H9 (cell line): ENCODE data around the gene ZNF230. TPM values are rescaled to one million over a fixed set of nuclear protein-coding genes. Genes with fewer than 3 reads are reported as not detected.

Experiments used
- DNase-seq: peaks from one replicate; pipeline ENCODE4 v3.0.0-alpha.2; 2017
- H2AFZ ChIP-seq: one replicate; pipeline ENCODE4 v1.6.1; 2013; ENCODE audit warnings: mild to moderate bottlenecking, low read length, control low read depth, moderate library complexity
- H2AK5ac ChIP-seq: 2 replicates; pipeline ENCODE4 v1.6.1; 2013; ENCODE audit warnings: low read length, control low read depth, mixed read lengths; ENCODE audit not compliant: insufficient read length
- H2BK120ac ChIP-seq: one replicate; pipeline ENCODE4 v1.6.1; 2013; ENCODE audit warnings: low read depth, mild to moderate bottlenecking, low read length, control low read depth, inconsistent platforms; ENCODE audit not compliant: poor library complexity, severe bottlenecking
- H2BK12ac ChIP-seq: 2 replicates; pipeline ENCODE4 v1.6.1; 2013; ENCODE audit warnings: low read length, control low read depth, mixed read lengths, low read depth; ENCODE audit not compliant: insufficient read length
- H2BK15ac ChIP-seq: 2 replicates; pipeline ENCODE4 v1.6.1; 2013; ENCODE audit warnings: low read depth, low read length, control low read depth
- H2BK20ac ChIP-seq: one replicate; pipeline ENCODE4 v1.6.1; 2013; ENCODE audit warnings: low read depth, mild to moderate bottlenecking, low read length, control low read depth, inconsistent platforms; ENCODE audit not compliant: poor library complexity, severe bottlenecking
- H2BK5ac ChIP-seq: 2 replicates; pipeline ENCODE4 v1.6.1; 2013; ENCODE audit warnings: low read length, control low read depth, mixed read lengths; ENCODE audit not compliant: insufficient read length
- H3K14ac ChIP-seq: 2 replicates; pipeline ENCODE4 v1.6.1; 2013; ENCODE audit warnings: low read length, control low read depth; ENCODE audit not compliant: insufficient read depth
- H3K18ac ChIP-seq: 2 replicates; pipeline ENCODE4 v1.6.1; 2013; ENCODE audit warnings: low read depth, mild to moderate bottlenecking, mixed read lengths, low read length, control low read depth; ENCODE audit not compliant: insufficient read length
- H3K23ac ChIP-seq: 2 replicates; pipeline ENCODE4 v1.6.1; 2013; ENCODE audit warnings: low read length, control low read depth, mixed read lengths, low read depth; ENCODE audit not compliant: insufficient read length
- H3K23me2 ChIP-seq: 2 replicates; pipeline ENCODE4 v1.6.1; 2013; ENCODE audit warnings: low read depth, mild to moderate bottlenecking, mixed read lengths, low read length, control low read depth; ENCODE audit not compliant: insufficient read length, poor library complexity, severe bottlenecking
- H3K27ac ChIP-seq: 2 replicates; pipeline ENCODE4 v1.5.1; 2013; ENCODE audit warnings: low read length, control low read depth, mixed read lengths, low read depth; ENCODE audit not compliant: insufficient read length
- H3K27me3 ChIP-seq: 2 replicates; pipeline ENCODE4 v1.6.1; 2013; ENCODE audit warnings: low read length, control low read depth, inconsistent platforms; ENCODE audit not compliant: insufficient read depth
- H3K4ac ChIP-seq: 2 replicates; pipeline ENCODE4 v1.6.1; 2013; ENCODE audit warnings: low read depth, mild to moderate bottlenecking, control low read depth, inconsistent platforms, low read length, moderate library complexity
- H3K4me1 ChIP-seq: 2 replicates; pipeline ENCODE4 v1.6.1; 2013; ENCODE audit warnings: low read length, control low read depth, inconsistent platforms; ENCODE audit not compliant: insufficient read depth
- H3K4me2 ChIP-seq: 2 replicates; pipeline ENCODE4 v1.6.1; 2013; ENCODE audit warnings: low read length, control low read depth, mixed read lengths; ENCODE audit not compliant: insufficient read length, insufficient read depth
- H3K56ac ChIP-seq: 2 replicates; pipeline ENCODE4 v1.6.1; 2013; ENCODE audit warnings: low read depth, mild to moderate bottlenecking, mixed read lengths, low read length, control low read depth; ENCODE audit not compliant: insufficient read length
- H3K79me1 ChIP-seq: 2 replicates; pipeline ENCODE4 v1.6.1; 2013; ENCODE audit warnings: low read depth, mild to moderate bottlenecking, moderate library complexity, low read length, control low read depth, inconsistent platforms; ENCODE audit not compliant: insufficient read depth, poor library complexity, severe bottlenecking
- H3K79me2 ChIP-seq: 2 replicates; pipeline ENCODE4 v1.6.1; 2013; ENCODE audit warnings: low read length, control low read depth, inconsistent platforms; ENCODE audit not compliant: insufficient read depth
- H3K9ac ChIP-seq: 2 replicates; pipeline ENCODE4 v1.6.1; 2013; ENCODE audit warnings: low read length, control low read depth, mixed read lengths; ENCODE audit not compliant: insufficient read length; ENCODE audit errors: extremely low read depth
- H3K9me3 ChIP-seq: one replicate; pipeline ENCODE4 v1.6.1; 2013; ENCODE audit warnings: low read depth, low read length, inconsistent platforms; ENCODE audit not compliant: control insufficient read depth
- H3T11ph ChIP-seq: one replicate; pipeline ENCODE4 v1.6.1; 2013; ENCODE audit warnings: mild to moderate bottlenecking, low read length, control low read depth, inconsistent platforms
- H4K20me1 ChIP-seq: one replicate; pipeline ENCODE4 v1.6.1; 2013; ENCODE audit not compliant: control insufficient read depth, insufficient read length, insufficient read depth
- H4K5ac ChIP-seq: 2 replicates; pipeline ENCODE4 v1.6.1; 2013; ENCODE audit warnings: low read depth, mild to moderate bottlenecking, mixed read lengths, low read length, control low read depth; ENCODE audit not compliant: insufficient read length
- H4K8ac ChIP-seq: replicated peaks from 2 replicates; pipeline ENCODE4 v1.6.1; 2013; ENCODE audit warnings: low read length, control low read depth, mixed read lengths, low read depth; ENCODE audit not compliant: insufficient read length
- H4K91ac ChIP-seq: 2 replicates; pipeline ENCODE4 v1.6.1; 2013; ENCODE audit warnings: low read depth, mild to moderate bottlenecking, moderate library complexity, mixed read lengths, low read length, control low read depth; ENCODE audit not compliant: insufficient read length
- H3K27ac Mint-ChIP-seq, 3 experiments: 2 replicates in 2 of 3; 3 replicates in 1 of 3; pipeline ENCODE4 v1.8.0; 2020 to 2021; ENCODE audit warnings: mixed read lengths in 3 of 3, mild to moderate bottlenecking in 1 of 3, moderate library complexity in 1 of 3
- H3K27me3 Mint-ChIP-seq: 2 replicates; pipeline ENCODE4 v1.8.0; 2021; ENCODE audit warnings: low read depth, mild to moderate bottlenecking, moderate library complexity, mixed read lengths
- H3K36me3 Mint-ChIP-seq, 3 experiments: 2 replicates in 2 of 3; 3 replicates in 1 of 3; pipeline ENCODE4 v1.8.0; 2020 to 2021; ENCODE audit warnings: low read depth in 3 of 3, mixed read lengths in 3 of 3; ENCODE audit not compliant: insufficient read depth in 1 of 3
- H3K4me1 Mint-ChIP-seq, 2 experiments: 2 replicates each; pipeline ENCODE4 v1.8.0; 2020; ENCODE audit warnings: mixed read lengths in 2 of 2
- H3K4me3 Mint-ChIP-seq, 2 experiments: 2 replicates in 1 of 2; 3 replicates in 1 of 2; pipeline ENCODE4 v1.8.0; 2020 to 2021; ENCODE audit warnings: mild to moderate bottlenecking in 2 of 2, mixed read lengths in 2 of 2, moderate library complexity in 1 of 2
- H3K9me3 Mint-ChIP-seq, 2 experiments: 2 replicates in 1 of 2; 3 replicates in 1 of 2; pipeline ENCODE4 v1.8.0; 2020; ENCODE audit warnings: mild to moderate bottlenecking in 2 of 2, mixed read lengths in 2 of 2, moderate library complexity in 1 of 2
- WGBS: extraction: QIAGEN DNeasy Blood & Tissue Kit; methylation state at CpG from one replicate; pipeline ENCODE4 v1.1.7; 2013; ENCODE audit warnings: missing lambda C conversion rate, low lambda C conversion rate, mixed read lengths; ENCODE audit not compliant: insufficient read length; ENCODE audit errors: extremely low coverage; 5-methylcytosine and 5-hydroxymethylcytosine counted together
- total RNA-seq: library from RNA; stranded (reverse); gene quantifications from 2 replicates; pipeline ENCODE4 v1.2.1, GENCODE V29; 2021
- TF ChIP-seq, protein P1 (sequence below): fragments of 200-600 bp; sonication (generic); conservative IDR thresholded peaks from 3 replicates; pipeline ENCODE4 v1.8.0; 2021; ENCODE audit warnings: antibody characterized with exemption, mild to moderate bottlenecking

Gene ZNF230
- total RNA-seq, 1 experiment from 2014 or later, result 3.1 TPM

DNA sequence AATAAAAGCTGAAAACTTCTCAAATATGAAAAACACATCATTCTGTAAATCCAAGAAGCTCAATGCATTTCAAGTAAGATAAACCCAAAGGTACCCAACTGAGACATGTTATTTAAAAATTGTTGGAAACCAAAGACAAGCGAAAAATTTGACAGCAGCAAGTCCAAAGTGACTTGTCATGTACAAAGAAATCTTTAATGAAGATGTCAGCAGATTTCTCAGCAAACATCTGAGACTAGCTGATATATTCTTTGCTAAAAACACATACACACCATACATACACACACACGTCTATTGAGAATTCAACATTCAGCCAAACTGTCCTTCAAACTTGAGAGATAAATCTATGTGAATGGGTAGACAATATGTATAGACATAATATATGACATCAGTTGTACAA is 16.7 kb downstream of the ZNF230 start:
- DNase-seq, result no peak
- no peaks in the 10 kb centered on the region for H3K27me3 ChIP-seq
- WGBS, result no CpG with 5 or more reads among the region's 2 CpGs
- no peak overlapping the region for H2BK120ac ChIP-seq
- H2BK15ac ChIP-seq, result no peak overlapping the region
- H4K91ac ChIP-seq, result no peak overlapping the region
- H3K14ac ChIP-seq, result no peak overlapping the region
- Mint-ChIP-seq H3K27ac (no peak overlapping the region), H3K4me1 (0 out of 4 replicates have a peak, but pooled peaks cover 0 to under 1% of the 10 kb centered on the region in 2 experiments), H3K4me3 (no peak overlapping the region), H3K27me3 (peaks cover 16% of the 10 kb centered on the region), H3K9me3 (peaks cover 28 to 55% of the 10 kb centered on the region in 2 experiments), H3K36me3 (peaks cover 0 to 7% (median 0%) of the 10 kb centered on the region in 3 experiments; a peak in 3 of 7 replicates)
- no peak overlapping the region for H3K4me2 ChIP-seq
- H2AFZ ChIP-seq, result no peak overlapping the region
- H3K4ac ChIP-seq, result no peak overlapping the region
- H4K20me1 ChIP-seq, result no peaks in the 10 kb centered on the region
- H3K23ac ChIP-seq, result no peak overlapping the region
- H2BK12ac ChIP-seq, result no peak overlapping the region
- H2BK20ac ChIP-seq, result no peak overlapping the region
- H3K4me1 ChIP-seq, result no peaks in the 10 kb centered on the region
- no peak overlapping the region for H3K27ac ChIP-seq
- peaks cover 4% of the 10 kb centered on the region for H3K9me3 ChIP-seq
- no peaks in the 10 kb centered on the region for H3K23me2 ChIP-seq
- H3T11ph ChIP-seq, result no peak overlapping the region
- no peak overlapping the region for H3K18ac ChIP-seq
- no peak overlapping the region for H4K8ac ChIP-seq
- H4K5ac ChIP-seq, result no peak overlapping the region
- no peaks in the 10 kb centered on the region for H3K79me2 ChIP-seq
- no peak overlapping the region for H2AK5ac ChIP-seq
- H3K56ac ChIP-seq, result no peak overlapping the region
- H3K9ac ChIP-seq, result no peak overlapping the region
- TF ChIP-seq, protein P1, sequence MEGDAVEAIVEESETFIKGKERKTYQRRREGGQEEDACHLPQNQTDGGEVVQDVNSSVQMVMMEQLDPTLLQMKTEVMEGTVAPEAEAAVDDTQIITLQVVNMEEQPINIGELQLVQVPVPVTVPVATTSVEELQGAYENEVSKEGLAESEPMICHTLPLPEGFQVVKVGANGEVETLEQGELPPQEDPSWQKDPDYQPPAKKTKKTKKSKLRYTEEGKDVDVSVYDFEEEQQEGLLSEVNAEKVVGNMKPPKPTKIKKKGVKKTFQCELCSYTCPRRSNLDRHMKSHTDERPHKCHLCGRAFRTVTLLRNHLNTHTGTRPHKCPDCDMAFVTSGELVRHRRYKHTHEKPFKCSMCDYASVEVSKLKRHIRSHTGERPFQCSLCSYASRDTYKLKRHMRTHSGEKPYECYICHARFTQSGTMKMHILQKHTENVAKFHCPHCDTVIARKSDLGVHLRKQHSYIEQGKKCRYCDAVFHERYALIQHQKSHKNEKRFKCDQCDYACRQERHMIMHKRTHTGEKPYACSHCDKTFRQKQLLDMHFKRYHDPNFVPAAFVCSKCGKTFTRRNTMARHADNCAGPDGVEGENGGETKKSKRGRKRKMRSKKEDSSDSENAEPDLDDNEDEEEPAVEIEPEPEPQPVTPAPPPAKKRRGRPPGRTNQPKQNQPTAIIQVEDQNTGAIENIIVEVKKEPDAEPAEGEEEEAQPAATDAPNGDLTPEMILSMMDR, result no peak
- no peak overlapping the region for H2BK5ac ChIP-seq
- no peaks in the 10 kb centered on the region for H3K79me1 ChIP-seq
